ENCODE data around the gene PUSL1. TPM values are rescaled to one million over a fixed set of nuclear protein-coding genes. Genes with fewer than 3 reads are reported as not detected.

PUSL1 gene
- total and polyA plus RNA-seq, 2 of the 13 experiments (the other 11 are each of a cell fraction or from before 2014, with no cell fraction given) = 8.3 to 22.2 TPM

DNA sequence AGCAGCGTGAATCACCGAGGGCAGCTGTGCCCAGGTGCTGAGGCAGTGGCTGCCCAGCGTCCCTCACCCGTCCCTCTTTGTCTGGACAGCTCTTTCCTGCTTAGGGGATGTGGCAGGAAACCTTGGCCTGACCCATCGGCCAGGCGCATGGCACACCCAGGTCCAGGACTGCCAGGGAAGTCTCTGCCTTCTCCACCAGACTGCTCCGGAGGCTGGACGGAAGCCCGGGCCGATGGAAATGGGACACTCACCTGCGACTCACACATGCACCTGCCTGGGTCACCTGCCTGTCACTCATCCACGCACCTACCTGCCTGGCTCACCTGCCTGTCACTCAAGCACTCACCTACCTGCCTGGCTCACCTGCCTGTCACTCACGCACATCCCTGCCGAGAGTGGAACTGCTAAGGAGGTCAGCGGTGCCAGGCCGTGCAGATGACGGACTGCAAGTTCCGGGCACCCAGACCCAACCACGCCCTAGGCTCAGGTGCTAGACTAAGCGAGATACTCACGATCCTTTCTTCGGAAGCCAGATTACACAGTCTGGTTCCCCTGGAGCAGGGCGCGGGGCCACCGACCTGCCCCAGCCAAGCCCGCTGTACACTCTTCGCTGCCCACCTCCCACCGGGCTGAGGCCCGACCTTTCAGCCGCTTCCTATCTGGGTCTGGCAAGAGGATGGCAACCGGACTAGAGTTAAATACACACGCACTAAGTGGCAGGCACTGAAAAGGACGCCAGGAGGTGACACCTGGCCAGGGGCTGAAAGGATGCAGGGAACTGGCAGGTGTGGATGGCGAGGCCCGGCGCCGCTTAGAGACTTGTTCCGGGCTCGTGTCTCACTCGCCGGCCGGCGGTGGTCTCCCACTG is 35.8 kb upstream of the PUSL1 start (continued):
- TF ChIP-seq GABPA (IDR thresholded peaks at IDR 0.05; ENCODE audit: low read depth, low read length) (no peak), GABPA (CRISPR knock-in tag; IDR thresholded peaks at IDR 0.05; ENCODE audit: low read depth) (no peak; the same call in 1 of the 2 replicates), BCL6 (CRISPR knock-in tag; IDR thresholded peaks at IDR 0.05) (0 out of 2 replicates have a peak, but pooled peaks have one; percentile 9), ZNF577 (CRISPR knock-in tag; IDR thresholded peaks at IDR 0.05; ENCODE audit: borderline replicate concordance, low read depth) (no peak), EZH2 (conservative IDR thresholded peaks at IDR 0.05; ENCODE audit: low read depth, low read length) (no peak), ETV5 (CRISPR knock-in tag; IDR thresholded peaks at IDR 0.05; ENCODE audit: borderline replicate concordance) (no peak), EED (CRISPR knock-in tag; IDR thresholded peaks at IDR 0.05) (no peak), ESRRA (CRISPR knock-in tag; IDR thresholded peaks at IDR 0.05; ENCODE audit: low read depth) (no peak), RBFOX2 (IDR thresholded peaks at IDR 0.05; ENCODE audit: low read depth, low read length) (peak; percentile 14; the same call in 1 of the 2 replicates), RFX1 (IDR thresholded peaks at IDR 0.05) (no peak), ZNF432 (CRISPR knock-in tag; IDR thresholded peaks at IDR 0.05; ENCODE audit: borderline replicate concordance) (no peak), MBD4 (IDR thresholded peaks at IDR 0.05; ENCODE audit: borderline replicate concordance, low read length) (no peak)
- TF ChIP-seq, protein P1, sequence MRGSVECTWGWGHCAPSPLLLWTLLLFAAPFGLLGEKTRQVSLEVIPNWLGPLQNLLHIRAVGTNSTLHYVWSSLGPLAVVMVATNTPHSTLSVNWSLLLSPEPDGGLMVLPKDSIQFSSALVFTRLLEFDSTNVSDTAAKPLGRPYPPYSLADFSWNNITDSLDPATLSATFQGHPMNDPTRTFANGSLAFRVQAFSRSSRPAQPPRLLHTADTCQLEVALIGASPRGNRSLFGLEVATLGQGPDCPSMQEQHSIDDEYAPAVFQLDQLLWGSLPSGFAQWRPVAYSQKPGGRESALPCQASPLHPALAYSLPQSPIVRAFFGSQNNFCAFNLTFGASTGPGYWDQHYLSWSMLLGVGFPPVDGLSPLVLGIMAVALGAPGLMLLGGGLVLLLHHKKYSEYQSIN (CRISPR knock-in tag; IDR thresholded peaks at IDR 0.05; ENCODE audit: borderline replicate concordance) = no peak
- TF ChIP-seq, protein P2, sequence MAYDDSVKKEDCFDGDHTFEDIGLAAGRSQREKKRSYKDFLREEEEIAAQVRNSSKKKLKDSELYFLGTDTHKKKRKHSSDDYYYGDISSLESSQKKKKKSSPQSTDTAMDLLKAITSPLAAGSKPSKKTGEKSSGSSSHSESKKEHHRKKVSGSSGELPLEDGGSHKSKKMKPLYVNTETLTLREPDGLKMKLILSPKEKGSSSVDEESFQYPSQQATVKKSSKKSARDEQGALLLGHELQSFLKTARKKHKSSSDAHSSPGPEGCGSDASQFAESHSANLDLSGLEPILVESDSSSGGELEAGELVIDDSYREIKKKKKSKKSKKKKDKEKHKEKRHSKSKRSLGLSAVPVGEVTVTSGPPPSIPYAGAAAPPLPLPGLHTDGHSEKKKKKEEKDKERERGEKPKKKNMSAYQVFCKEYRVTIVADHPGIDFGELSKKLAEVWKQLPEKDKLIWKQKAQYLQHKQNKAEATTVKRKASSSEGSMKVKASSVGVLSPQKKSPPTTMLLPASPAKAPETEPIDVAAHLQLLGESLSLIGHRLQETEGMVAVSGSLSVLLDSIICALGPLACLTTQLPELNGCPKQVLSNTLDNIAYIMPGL (CRISPR knock-in tag; IDR thresholded peaks at IDR 0.05; ENCODE audit: borderline replicate concordance in 1 of 2, low read depth in 1 of 2) = 0 out of 4 replicates have a peak, but pooled peaks of 1 of the 2 experiments have one; percentile 5
- TF ChIP-seq, protein P3, sequence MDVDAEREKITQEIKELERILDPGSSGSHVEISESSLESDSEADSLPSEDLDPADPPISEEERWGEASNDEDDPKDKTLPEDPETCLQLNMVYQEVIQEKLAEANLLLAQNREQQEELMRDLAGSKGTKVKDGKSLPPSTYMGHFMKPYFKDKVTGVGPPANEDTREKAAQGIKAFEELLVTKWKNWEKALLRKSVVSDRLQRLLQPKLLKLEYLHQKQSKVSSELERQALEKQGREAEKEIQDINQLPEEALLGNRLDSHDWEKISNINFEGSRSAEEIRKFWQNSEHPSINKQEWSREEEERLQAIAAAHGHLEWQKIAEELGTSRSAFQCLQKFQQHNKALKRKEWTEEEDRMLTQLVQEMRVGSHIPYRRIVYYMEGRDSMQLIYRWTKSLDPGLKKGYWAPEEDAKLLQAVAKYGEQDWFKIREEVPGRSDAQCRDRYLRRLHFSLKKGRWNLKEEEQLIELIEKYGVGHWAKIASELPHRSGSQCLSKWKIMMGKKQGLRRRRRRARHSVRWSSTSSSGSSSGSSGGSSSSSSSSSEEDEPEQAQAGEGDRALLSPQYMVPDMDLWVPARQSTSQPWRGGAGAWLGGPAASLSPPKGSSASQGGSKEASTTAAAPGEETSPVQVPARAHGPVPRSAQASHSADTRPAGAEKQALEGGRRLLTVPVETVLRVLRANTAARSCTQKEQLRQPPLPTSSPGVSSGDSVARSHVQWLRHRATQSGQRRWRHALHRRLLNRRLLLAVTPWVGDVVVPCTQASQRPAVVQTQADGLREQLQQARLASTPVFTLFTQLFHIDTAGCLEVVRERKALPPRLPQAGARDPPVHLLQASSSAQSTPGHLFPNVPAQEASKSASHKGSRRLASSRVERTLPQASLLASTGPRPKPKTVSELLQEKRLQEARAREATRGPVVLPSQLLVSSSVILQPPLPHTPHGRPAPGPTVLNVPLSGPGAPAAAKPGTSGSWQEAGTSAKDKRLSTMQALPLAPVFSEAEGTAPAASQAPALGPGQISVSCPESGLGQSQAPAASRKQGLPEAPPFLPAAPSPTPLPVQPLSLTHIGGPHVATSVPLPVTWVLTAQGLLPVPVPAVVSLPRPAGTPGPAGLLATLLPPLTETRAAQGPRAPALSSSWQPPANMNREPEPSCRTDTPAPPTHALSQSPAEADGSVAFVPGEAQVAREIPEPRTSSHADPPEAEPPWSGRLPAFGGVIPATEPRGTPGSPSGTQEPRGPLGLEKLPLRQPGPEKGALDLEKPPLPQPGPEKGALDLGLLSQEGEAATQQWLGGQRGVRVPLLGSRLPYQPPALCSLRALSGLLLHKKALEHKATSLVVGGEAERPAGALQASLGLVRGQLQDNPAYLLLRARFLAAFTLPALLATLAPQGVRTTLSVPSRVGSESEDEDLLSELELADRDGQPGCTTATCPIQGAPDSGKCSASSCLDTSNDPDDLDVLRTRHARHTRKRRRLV (CRISPR knock-in tag; IDR thresholded peaks at IDR 0.05) = 0 out of 2 replicates have a peak, but pooled peaks have one; percentile 20
- TF ChIP-seq, protein P4, sequence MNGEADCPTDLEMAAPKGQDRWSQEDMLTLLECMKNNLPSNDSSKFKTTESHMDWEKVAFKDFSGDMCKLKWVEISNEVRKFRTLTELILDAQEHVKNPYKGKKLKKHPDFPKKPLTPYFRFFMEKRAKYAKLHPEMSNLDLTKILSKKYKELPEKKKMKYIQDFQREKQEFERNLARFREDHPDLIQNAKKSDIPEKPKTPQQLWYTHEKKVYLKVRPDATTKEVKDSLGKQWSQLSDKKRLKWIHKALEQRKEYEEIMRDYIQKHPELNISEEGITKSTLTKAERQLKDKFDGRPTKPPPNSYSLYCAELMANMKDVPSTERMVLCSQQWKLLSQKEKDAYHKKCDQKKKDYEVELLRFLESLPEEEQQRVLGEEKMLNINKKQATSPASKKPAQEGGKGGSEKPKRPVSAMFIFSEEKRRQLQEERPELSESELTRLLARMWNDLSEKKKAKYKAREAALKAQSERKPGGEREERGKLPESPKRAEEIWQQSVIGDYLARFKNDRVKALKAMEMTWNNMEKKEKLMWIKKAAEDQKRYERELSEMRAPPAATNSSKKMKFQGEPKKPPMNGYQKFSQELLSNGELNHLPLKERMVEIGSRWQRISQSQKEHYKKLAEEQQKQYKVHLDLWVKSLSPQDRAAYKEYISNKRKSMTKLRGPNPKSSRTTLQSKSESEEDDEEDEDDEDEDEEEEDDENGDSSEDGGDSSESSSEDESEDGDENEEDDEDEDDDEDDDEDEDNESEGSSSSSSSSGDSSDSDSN (CRISPR knock-in tag; IDR thresholded peaks at IDR 0.05) = peak; percentile 8; the same call in 1 of the 2 replicates
- TF ChIP-seq, protein P5, sequence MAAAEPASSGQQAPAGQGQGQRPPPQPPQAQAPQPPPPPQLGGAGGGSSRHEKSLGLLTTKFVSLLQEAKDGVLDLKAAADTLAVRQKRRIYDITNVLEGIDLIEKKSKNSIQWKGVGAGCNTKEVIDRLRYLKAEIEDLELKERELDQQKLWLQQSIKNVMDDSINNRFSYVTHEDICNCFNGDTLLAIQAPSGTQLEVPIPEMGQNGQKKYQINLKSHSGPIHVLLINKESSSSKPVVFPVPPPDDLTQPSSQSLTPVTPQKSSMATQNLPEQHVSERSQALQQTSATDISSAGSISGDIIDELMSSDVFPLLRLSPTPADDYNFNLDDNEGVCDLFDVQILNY (CRISPR knock-in tag; conservative IDR thresholded peaks at IDR 0.05) = no peak

All from HepG2 (cell line).